Fibroblast of mammary gland (primary cell): ENCODE data around the gene HTR4.

Experiments used
- DNase-seq: peaks from one replicate; pipeline ENCODE4 v3.0.0-alpha.2; 2010; ENCODE audit warnings: low read depth
- H3K4me3 ChIP-seq: 2 replicates; pipeline ENCODE4 v1.5.1; 2011; ENCODE audit warnings: low read depth, mild to moderate bottlenecking, low read length, moderate library complexity; ENCODE audit not compliant: control insufficient read depth
- CTCF ChIP-seq: conservative IDR thresholded peaks from 2 replicates; pipeline ENCODE4 v1.5.1; 2011; ENCODE audit warnings: low read depth, low read length, inconsistent platforms; ENCODE audit not compliant: control insufficient read depth, insufficient read depth

Gene HTR4

GRCh38 chr5:148640471-148640870 is 13.9 kb downstream of the HTR4 start:
- no peak for TF ChIP-seq CTCF
- no peak overlapping the region for H3K4me3 ChIP-seq
- DNase-seq: no peak

GRCh38 chr5:148639081-148639480 is 15.2 kb downstream of the HTR4 start:
- H3K4me3 ChIP-seq: no peak overlapping the region
- no peak for DNase-seq
- TF ChIP-seq CTCF: no peak

- no peak for DNase-seq
- H3K4me3 ChIP-seq: no peak overlapping the region
- no peak for TF ChIP-seq CTCF
Observed at GRCh38 chr5:148636353-148636752, 18.0 kb downstream of the HTR4 start.

GRCh38 chr5:148635321-148636083 is 18.8 kb downstream of the HTR4 start:
- H3K4me3 ChIP-seq: no peak overlapping the region
- TF ChIP-seq CTCF: no peak
- DNase-seq: no peak

- H3K4me3 ChIP-seq: no peak overlapping the region
- no peak for DNase-seq
- no peak for TF ChIP-seq CTCF
Observed at GRCh38 chr5:148633067-148633377, 21.3 kb downstream of the HTR4 start.

GRCh38 chr5:148632255-148633066 is 21.9 kb downstream of the HTR4 start:
- no peak for TF ChIP-seq CTCF
- no peak overlapping the region for H3K4me3 ChIP-seq
- no peak for DNase-seq

- TF ChIP-seq CTCF: no peak
- no peak for DNase-seq
- no peak overlapping the region for H3K4me3 ChIP-seq
Observed at GRCh38 chr5:148626986-148627385, 27.3 kb downstream of the HTR4 start.
